ENCODE data around the gene FCF1.

The FCF1 gene

DNA sequence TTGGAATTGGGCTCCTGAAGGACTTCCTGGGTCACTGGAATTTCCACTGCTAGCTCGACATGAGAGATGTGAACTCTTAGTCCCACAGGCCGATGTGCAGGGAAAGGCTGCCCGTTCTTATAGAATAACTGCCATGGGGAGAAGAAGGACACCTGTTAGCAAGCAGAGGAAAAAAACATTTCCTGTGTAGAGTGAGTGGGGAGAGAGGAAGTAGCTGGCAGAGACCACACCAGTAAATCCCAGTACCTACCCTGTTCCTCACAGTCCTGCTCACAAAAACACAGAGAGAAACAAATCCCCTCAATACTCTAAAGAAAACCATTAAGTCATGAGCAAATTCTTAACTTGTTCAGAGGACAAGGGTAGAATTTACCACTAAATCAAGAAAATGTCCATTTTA lies 29.5 kb upstream of the FCF1 start:
- peaks cover 14% of the 10 kb centered on the region for H3K36me3 ChIP-seq (ENCODE audit: control insufficient read depth, insufficient read depth, low read length)
- H3K9me3 ChIP-seq (ENCODE audit: control insufficient read depth, insufficient read depth, low read length), result no peaks in the 10 kb centered on the region
- peaks cover 8% of the 10 kb centered on the region for H3K4me1 ChIP-seq (ENCODE audit: control insufficient read depth, insufficient read depth, low read length)
- no peak overlapping the region for H3K9ac ChIP-seq (ENCODE audit: low read depth, low read length)
- no peaks in the 10 kb centered on the region for H3K27me3 ChIP-seq (ENCODE audit: control insufficient read depth, insufficient read depth, low read length)
- H3K4me3 ChIP-seq (ENCODE audit: low read depth, low read length), result no peak overlapping the region

DNA sequence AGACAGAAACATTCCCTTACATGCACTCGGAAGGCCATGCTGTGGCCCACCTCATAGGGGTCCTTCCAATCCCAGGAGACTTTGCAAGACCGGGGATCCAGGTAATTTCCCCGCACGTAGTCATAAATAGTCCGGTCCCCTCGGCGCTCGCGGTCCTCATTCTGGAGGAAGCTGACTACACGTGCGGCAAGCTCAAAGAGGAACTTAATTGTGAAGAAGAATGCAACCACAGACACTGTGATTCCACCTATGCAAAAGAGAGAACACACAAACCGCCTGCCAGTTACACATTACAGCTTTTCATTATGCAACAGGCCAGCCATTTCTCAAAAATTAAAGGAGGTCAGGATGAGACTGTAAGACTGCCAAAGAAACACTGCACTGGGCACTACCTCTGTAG lies 28.5 kb upstream of the FCF1 start:
- Histone ChIP-seq H3K9ac (ENCODE audit: low read depth, low read length) (no peak overlapping the region), H3K27me3 (ENCODE audit: control insufficient read depth, insufficient read depth, low read length) (no peaks in the 10 kb centered on the region), H3K4me3 (ENCODE audit: low read depth, low read length) (no peak overlapping the region), H3K36me3 (ENCODE audit: control insufficient read depth, insufficient read depth, low read length) (peaks cover 14% of the 10 kb centered on the region), H3K4me1 (ENCODE audit: control insufficient read depth, insufficient read depth, low read length) (peaks cover 8% of the 10 kb centered on the region), H3K9me3 (ENCODE audit: control insufficient read depth, insufficient read depth, low read length) (no peaks in the 10 kb centered on the region)

DNA sequence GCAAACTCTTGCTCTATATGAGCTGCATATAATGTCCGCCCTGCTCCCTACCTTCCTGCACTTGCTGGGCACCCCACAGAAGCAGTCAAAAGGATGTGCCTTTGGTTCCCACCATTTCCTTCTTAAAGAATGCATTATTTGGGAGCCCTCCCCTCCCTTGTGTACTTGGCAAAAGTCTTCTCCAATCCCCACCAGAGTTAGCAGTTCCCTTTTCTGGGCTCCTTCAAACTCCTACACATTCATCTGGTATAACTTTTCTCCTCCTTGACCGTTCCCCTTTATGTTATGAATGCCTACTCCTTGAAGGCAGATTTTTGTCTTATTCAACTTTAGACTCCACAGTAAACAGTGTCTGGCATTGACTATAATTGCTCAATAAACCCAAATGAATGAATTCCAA lies 27.9 kb upstream of the FCF1 start:
- Histone ChIP-seq H3K9me3 (ENCODE audit: control insufficient read depth, insufficient read depth, low read length) (no peaks in the 10 kb centered on the region), H3K4me1 (ENCODE audit: control insufficient read depth, insufficient read depth, low read length) (peaks cover 8% of the 10 kb centered on the region), H3K27me3 (ENCODE audit: control insufficient read depth, insufficient read depth, low read length) (no peaks in the 10 kb centered on the region), H3K9ac (ENCODE audit: low read depth, low read length) (no peak overlapping the region), H3K36me3 (ENCODE audit: control insufficient read depth, insufficient read depth, low read length) (peaks cover 14% of the 10 kb centered on the region), H3K4me3 (ENCODE audit: low read depth, low read length) (no peak overlapping the region)

DNA sequence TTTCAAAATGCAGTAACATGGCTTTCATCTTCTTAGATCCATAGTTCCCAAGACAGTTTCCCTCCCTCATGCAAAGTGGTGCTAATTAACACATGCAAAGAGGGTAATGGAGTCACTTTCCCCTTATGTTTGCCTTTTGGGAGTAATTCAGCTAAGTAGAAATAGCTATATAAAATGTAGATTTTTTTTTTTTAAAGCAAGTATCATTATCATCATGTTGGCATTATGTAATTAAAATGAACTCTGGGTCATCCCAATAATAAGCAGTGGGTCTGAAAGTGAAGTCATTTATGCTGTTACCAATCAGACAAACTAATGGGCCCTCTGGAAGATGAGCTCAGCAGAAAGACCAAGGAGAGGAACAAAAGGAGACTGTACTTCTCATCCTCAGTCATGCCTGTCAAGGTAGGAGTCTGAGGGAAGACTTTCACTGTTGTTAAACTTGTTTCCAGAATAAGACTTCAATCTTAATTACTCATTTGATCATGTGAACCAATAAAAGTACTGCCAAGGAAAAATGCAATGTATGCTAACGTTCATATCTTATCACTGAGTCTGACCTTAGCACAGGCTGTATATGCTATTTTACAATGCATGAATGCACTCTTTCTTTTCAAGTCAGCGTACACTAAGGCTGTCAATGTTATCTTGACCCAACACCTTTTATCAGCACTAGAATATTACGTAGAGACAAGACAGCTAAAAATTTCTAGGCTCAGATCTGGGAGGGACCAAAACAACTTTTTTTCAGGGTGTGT lies 26.8 kb upstream of the FCF1 start:
- no peak overlapping the region for H3K4me3 ChIP-seq (ENCODE audit: low read depth, low read length)
- no peak overlapping the region for H3K9ac ChIP-seq (ENCODE audit: low read depth, low read length)
- peaks cover 8% of the 10 kb centered on the region for H3K4me1 ChIP-seq (ENCODE audit: control insufficient read depth, insufficient read depth, low read length)
- H3K9me3 ChIP-seq (ENCODE audit: control insufficient read depth, insufficient read depth, low read length), result no peaks in the 10 kb centered on the region
- H3K36me3 ChIP-seq (ENCODE audit: control insufficient read depth, insufficient read depth, low read length), result peaks cover 14% of the 10 kb centered on the region
- H3K27me3 ChIP-seq (ENCODE audit: control insufficient read depth, insufficient read depth, low read length), result no peaks in the 10 kb centered on the region

DNA sequence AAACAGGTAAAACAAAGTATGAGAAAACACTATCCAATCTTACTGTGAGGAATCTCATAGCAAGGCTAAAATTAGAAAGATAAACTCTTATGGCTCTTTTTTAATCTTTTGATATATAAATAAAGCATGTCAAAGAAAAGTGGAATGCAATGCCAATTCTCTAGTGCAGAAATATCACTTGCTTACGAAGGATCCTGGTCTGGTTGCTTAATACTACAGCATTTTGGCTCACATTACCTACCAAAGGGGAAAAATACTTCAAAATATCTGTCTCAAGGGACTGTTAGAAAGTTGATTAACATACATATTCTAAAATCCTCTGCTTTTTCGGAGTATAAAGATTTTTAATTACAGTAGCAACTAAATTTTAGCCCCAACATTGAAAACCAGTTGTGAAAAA lies 21.5 kb upstream of the FCF1 start:
- Histone ChIP-seq H3K4me1 (ENCODE audit: control insufficient read depth, insufficient read depth, low read length) (no peaks in the 10 kb centered on the region), H3K27me3 (ENCODE audit: control insufficient read depth, insufficient read depth, low read length) (no peaks in the 10 kb centered on the region), H3K36me3 (ENCODE audit: control insufficient read depth, insufficient read depth, low read length) (no peaks in the 10 kb centered on the region), H3K4me3 (ENCODE audit: low read depth, low read length) (no peak overlapping the region), H3K9me3 (ENCODE audit: control insufficient read depth, insufficient read depth, low read length) (no peaks in the 10 kb centered on the region), H3K9ac (ENCODE audit: low read depth, low read length) (no peak overlapping the region)

DNA sequence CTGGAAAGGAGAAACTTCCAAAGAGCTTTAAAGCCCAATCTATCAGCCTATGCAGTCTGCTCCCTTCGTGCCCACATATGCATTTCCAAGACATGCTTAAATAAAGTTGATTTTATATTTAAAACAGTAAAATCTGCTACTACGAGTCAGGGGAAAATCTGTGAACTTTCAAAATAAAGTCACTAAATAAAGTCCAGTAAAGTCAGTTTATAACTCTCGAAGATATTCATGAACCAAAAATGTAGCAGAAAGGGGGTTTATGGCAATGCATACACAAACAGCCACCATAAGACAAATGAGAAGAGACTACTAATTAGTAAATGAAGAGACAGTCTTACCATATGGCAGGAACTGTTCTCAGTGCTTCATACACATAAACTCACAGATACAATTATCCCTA lies 19.8 kb upstream of the FCF1 start:
- Histone ChIP-seq H3K36me3 (ENCODE audit: control insufficient read depth, insufficient read depth, low read length) (no peaks in the 10 kb centered on the region), H3K27me3 (ENCODE audit: control insufficient read depth, insufficient read depth, low read length) (no peaks in the 10 kb centered on the region), H3K4me1 (ENCODE audit: control insufficient read depth, insufficient read depth, low read length) (no peaks in the 10 kb centered on the region), H3K9ac (ENCODE audit: low read depth, low read length) (no peak overlapping the region), H3K4me3 (ENCODE audit: low read depth, low read length) (no peak overlapping the region), H3K9me3 (ENCODE audit: control insufficient read depth, insufficient read depth, low read length) (no peaks in the 10 kb centered on the region)

DNA sequence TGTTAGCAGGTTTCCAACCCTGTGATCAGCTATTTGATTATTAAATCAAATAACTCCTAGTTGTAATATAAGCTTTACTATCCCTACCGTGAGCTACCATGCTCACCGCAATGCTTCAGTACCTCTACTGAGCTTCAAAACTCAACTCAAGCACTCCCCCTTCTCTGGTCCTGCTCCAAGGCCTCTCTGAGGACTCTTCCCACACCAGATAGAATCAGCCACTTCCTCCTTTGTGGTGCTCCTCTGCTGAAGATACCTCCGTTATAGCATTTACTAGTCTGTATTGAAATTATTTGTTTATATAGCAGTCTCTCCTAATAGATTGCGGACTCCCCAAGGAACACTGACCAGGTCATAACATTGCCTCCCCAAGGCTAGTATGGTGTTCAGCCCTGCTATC lies 17.5 kb upstream of the FCF1 start:
- no peak overlapping the region for H3K9ac ChIP-seq (ENCODE audit: low read depth, low read length)
- H3K9me3 ChIP-seq (ENCODE audit: control insufficient read depth, insufficient read depth, low read length), result no peaks in the 10 kb centered on the region
- H3K4me1 ChIP-seq (ENCODE audit: control insufficient read depth, insufficient read depth, low read length), result no peaks in the 10 kb centered on the region
- H3K27me3 ChIP-seq (ENCODE audit: control insufficient read depth, insufficient read depth, low read length), result no peaks in the 10 kb centered on the region
- H3K4me3 ChIP-seq (ENCODE audit: low read depth, low read length), result no peak overlapping the region
- H3K36me3 ChIP-seq (ENCODE audit: control insufficient read depth, insufficient read depth, low read length), result no peaks in the 10 kb centered on the region

DNA sequence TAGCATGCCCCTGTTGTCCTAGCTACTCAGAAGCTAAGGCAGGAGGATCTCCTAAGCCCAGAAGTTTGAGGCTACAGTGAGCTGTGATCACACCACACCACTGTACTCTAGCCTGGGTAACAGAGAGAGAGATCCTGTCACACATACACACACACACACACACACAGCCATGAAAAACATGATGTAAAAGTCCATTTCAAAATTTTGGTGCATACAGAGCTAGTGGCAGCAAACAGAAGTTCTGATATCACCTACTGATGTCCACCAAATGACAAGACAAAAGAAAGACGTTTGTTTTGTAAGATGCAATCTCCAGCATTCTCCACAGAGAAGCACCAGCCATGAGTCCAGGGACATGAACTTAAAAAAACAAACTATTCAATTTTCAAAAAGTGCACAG lies 15.9 kb upstream of the FCF1 start:
- H3K4me1 ChIP-seq (ENCODE audit: control insufficient read depth, insufficient read depth, low read length), result no peaks in the 10 kb centered on the region
- no peaks in the 10 kb centered on the region for H3K9me3 ChIP-seq (ENCODE audit: control insufficient read depth, insufficient read depth, low read length)
- no peaks in the 10 kb centered on the region for H3K36me3 ChIP-seq (ENCODE audit: control insufficient read depth, insufficient read depth, low read length)
- no peaks in the 10 kb centered on the region for H3K27me3 ChIP-seq (ENCODE audit: control insufficient read depth, insufficient read depth, low read length)
- H3K4me3 ChIP-seq (ENCODE audit: low read depth, low read length), result no peak overlapping the region
- H3K9ac ChIP-seq (ENCODE audit: low read depth, low read length), result no peak overlapping the region

DNA sequence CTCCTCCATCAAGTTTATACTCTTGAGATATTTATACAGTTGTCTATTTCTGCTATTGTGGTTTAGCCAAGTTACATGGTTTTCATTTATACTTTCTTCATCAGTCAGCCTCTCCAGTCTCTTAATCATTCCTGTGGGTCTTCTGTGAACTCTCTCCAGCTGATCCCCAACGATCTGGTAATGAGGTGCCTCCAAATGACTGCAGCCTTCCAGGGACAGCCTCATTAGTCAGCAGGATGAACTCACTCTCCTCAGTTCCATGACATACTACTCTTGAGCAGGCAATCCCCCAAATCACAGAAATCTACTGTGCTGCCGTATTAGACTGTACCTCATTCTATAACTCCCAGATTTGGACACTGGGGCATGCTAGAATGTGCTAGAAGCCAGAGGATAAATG lies 15.4 kb upstream of the FCF1 start:
- H3K9me3 ChIP-seq (ENCODE audit: control insufficient read depth, insufficient read depth, low read length), result no peaks in the 10 kb centered on the region
- no peaks in the 10 kb centered on the region for H3K4me1 ChIP-seq (ENCODE audit: control insufficient read depth, insufficient read depth, low read length)
- H3K27me3 ChIP-seq (ENCODE audit: control insufficient read depth, insufficient read depth, low read length), result no peaks in the 10 kb centered on the region
- H3K9ac ChIP-seq (ENCODE audit: low read depth, low read length), result no peak overlapping the region
- H3K36me3 ChIP-seq (ENCODE audit: control insufficient read depth, insufficient read depth, low read length), result no peaks in the 10 kb centered on the region
- no peak overlapping the region for H3K4me3 ChIP-seq (ENCODE audit: low read depth, low read length)

DNA sequence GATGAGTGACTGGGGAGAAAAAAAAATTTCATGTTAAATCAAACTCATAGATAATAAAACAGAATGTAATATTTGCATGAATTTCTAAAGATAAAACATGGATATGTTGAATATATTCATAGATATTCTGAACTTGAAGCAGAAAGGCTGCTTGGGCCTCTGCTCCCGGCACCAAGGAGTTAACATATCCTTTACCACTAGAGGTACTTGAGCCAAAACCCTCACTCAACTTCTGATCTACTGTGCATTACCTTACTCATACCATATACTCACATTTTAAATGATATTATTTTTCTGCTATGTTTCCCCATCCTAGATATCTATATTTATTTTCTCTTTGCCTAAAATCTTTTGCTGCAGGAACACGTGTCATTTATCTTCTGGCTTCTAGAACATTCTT lies 15.0 kb upstream of the FCF1 start:
- no peaks in the 10 kb centered on the region for H3K4me1 ChIP-seq (ENCODE audit: control insufficient read depth, insufficient read depth, low read length)

DNA sequence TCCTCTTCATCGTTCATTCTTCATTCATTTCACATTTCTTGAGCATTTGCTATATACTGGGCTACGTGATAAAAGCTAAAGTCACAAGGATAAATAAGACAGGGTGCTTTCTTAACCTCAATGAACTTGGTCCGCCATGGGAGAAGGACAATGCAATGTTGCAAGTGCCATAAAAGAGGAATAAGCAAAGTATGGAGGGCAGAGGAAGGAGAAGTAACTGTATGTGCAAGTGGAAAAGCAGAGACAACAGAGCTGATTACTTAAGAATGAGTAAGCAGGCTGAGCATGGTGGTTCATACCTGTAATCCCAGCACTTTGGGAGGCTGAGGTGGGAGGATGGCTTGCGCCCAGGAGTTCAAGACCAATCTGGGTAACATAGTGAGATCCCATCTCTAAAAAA lies 14.5 kb upstream of the FCF1 start:
- no peak overlapping the region for H3K4me3 ChIP-seq (ENCODE audit: low read depth, low read length)
- H3K27me3 ChIP-seq (ENCODE audit: control insufficient read depth, insufficient read depth, low read length), result no peaks in the 10 kb centered on the region
- no peaks in the 10 kb centered on the region for H3K4me1 ChIP-seq (ENCODE audit: control insufficient read depth, insufficient read depth, low read length)
- H3K36me3 ChIP-seq (ENCODE audit: control insufficient read depth, insufficient read depth, low read length), result no peaks in the 10 kb centered on the region
- H3K9me3 ChIP-seq (ENCODE audit: control insufficient read depth, insufficient read depth, low read length), result no peaks in the 10 kb centered on the region
- H3K9ac ChIP-seq (ENCODE audit: low read depth, low read length), result no peak overlapping the region

More for the DNA sequence above, 15.0 kb upstream of the FCF1 start:
- Histone ChIP-seq H3K9me3 (ENCODE audit: control insufficient read depth, insufficient read depth, low read length) (no peaks in the 10 kb centered on the region), H3K9ac (ENCODE audit: low read depth, low read length) (no peak overlapping the region), H3K4me3 (ENCODE audit: low read depth, low read length) (no peak overlapping the region), H3K36me3 (ENCODE audit: control insufficient read depth, insufficient read depth, low read length) (no peaks in the 10 kb centered on the region), H3K27me3 (ENCODE audit: control insufficient read depth, insufficient read depth, low read length) (no peaks in the 10 kb centered on the region)

DNA sequence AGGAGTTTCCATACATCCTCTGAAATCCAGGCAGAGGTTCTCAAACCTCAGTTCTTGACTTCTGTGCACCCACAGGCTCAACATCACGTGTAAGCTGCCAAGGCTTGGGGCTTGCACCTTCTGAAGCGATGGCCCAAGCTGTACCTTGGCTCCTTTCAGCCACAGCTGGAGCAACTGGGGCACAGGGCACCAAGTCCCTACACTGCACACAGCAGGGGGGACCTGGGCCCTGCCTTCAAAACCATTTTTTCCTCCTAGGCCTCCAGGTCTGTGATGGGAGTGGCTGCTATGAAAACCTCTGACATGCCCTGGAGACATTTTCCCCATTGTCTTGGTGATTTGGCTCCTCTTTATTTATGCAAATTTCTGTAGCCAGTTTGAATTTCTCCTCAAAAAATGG lies 10.7 kb upstream of the FCF1 start:
- no peaks in the 10 kb centered on the region for H3K27me3 ChIP-seq (ENCODE audit: control insufficient read depth, insufficient read depth, low read length)
- no peak overlapping the region for H3K4me3 ChIP-seq (ENCODE audit: low read depth, low read length)
- no peak overlapping the region for H3K9ac ChIP-seq (ENCODE audit: low read depth, low read length)
- H3K9me3 ChIP-seq (ENCODE audit: control insufficient read depth, insufficient read depth, low read length), result no peaks in the 10 kb centered on the region
- H3K36me3 ChIP-seq (ENCODE audit: control insufficient read depth, insufficient read depth, low read length), result no peaks in the 10 kb centered on the region
- H3K4me1 ChIP-seq (ENCODE audit: control insufficient read depth, insufficient read depth, low read length), result no peaks in the 10 kb centered on the region

Measured in iPS-15b (cell line).